K562 (cell line): ENCODE data around the gene LETM1. TPM values are rescaled to one million over a fixed set of nuclear protein-coding genes. Genes with fewer than 3 reads are reported as not detected.

ENCODE experiments used
- ATAC-seq: fragments of 200-7000 bp; cut with Tn5 transposase; 3 replicates; pipeline ENCODE4 v1.9.1; 2020; ENCODE audit warnings: moderate library complexity
- BruUV-seq: library from RNA; stranded (reverse); fragments of 400-500 nt; replicated peaks from 2 replicates; lab custom pipeline; 2021; lab: Mats Ljungman, UMichigan
- CTCF ChIA-PET: fragments of 300-600 bp; formaldehyde crosslinking; extraction: SDS; loops from one replicate; lab custom pipeline; 2021; ENCODE audit warnings: low intra/inter-chr PET ratio; lab: Yijun Ruan, JAX
- POLR2A ChIA-PET: fragments of 300-600, 350-650 bp; sonication (Branson Sonifier 250); formaldehyde crosslinking; extraction: SDS; loops from one replicate; lab custom pipeline; 2021; ENCODE audit warnings: antibody characterized with exemption, inconsistent platforms; lab: Yijun Ruan, JAX
- DNase-seq, 4 experiments: peaks; one replicate each; pipeline versions ENCODE4 v3.0.0 to v3.0.0-alpha.2; 2011 to 2018; ENCODE audit warnings: low spot score in 3 of 4, mixed read lengths in 3 of 4; ENCODE audit errors: extremely low read depth in 1 of 4
- FAIRE-seq: peaks from 2 replicates; lab custom pipeline; 2011; peaks lifted over from hg19 to GRCh38; lab: Jason Lieb, UNC
- H2AFZ ChIP-seq: 2 replicates; pipeline ENCODE4 v1.6.0; 2011; ENCODE audit warnings: low read depth, low read length, control low read depth, inconsistent platforms
- H3K27ac ChIP-seq: fragments of 200-600 bp; 3 replicates; pipeline ENCODE4 v1.8.0; 2011; ENCODE audit warnings: low read depth, mild to moderate bottlenecking, control low read depth, inconsistent platforms, low read length, moderate library complexity, mixed read lengths; ENCODE audit errors: extremely low read depth
- H3K27me3 ChIP-seq, 2 experiments: fragments of 300-600 bp in 1 of 2; 2 replicates in 1 of 2; 3 replicates in 1 of 2; pipeline versions ENCODE4 v1.6.0 to v1.8.0; 2011; ENCODE audit warnings: inconsistent platforms in 2 of 2, low read length in 2 of 2, mild to moderate bottlenecking in 1 of 2, mixed read lengths in 1 of 2, moderate library complexity in 1 of 2; ENCODE audit not compliant: control insufficient read depth in 2 of 2, insufficient read depth in 2 of 2
- H3K36me3 ChIP-seq: fragments of 300-600 bp; 3 replicates; pipeline ENCODE4 v1.8.0; 2011; ENCODE audit warnings: mild to moderate bottlenecking, low read length, inconsistent platforms; ENCODE audit not compliant: control insufficient read depth, insufficient read depth
- H3K4me1 ChIP-seq, 2 experiments: fragments of 200-600 bp in 1 of 2; replicated peaks in 1 of 2; 2 replicates in 1 of 2; 3 replicates in 1 of 2; pipeline versions ENCODE4 v1.5.1 to v1.8.0; 2011; ENCODE audit warnings: inconsistent platforms in 2 of 2, low read length in 2 of 2, mild to moderate bottlenecking in 1 of 2, mixed read lengths in 1 of 2, moderate library complexity in 1 of 2; ENCODE audit not compliant: control insufficient read depth in 2 of 2, insufficient read depth in 2 of 2
- H3K4me2 ChIP-seq: 2 replicates; pipeline ENCODE4 v1.6.1; 2011; ENCODE audit warnings: low read length, control low read depth, inconsistent platforms, mixed read lengths; ENCODE audit not compliant: insufficient read depth
- H3K4me3 ChIP-seq: fragments of 200-600 bp; sonication (generic), shearing (Covaris generic); 2 replicates; pipeline ENCODE4 v1.5.1; 2016; ENCODE audit warnings: control low read depth, inconsistent platforms
- H3K79me2 ChIP-seq: fragments of 200-600 bp; 3 replicates; pipeline ENCODE4 v1.8.0; 2011; ENCODE audit warnings: low read length, inconsistent platforms; ENCODE audit not compliant: control insufficient read depth, insufficient read depth
- H3K9ac ChIP-seq, 2 experiments: 2 replicates each; pipeline versions ENCODE4 v1.6.0 to v1.6.1; 2011; ENCODE audit warnings: low read depth in 2 of 2, low read length in 2 of 2, control low read depth in 1 of 2, inconsistent platforms in 1 of 2, mild to moderate bottlenecking in 1 of 2, mixed read lengths in 1 of 2; ENCODE audit not compliant: insufficient read depth in 1 of 2
- H3K9me1 ChIP-seq: one replicate; pipeline ENCODE4 v1.6.0; 2011; ENCODE audit warnings: inconsistent platforms, mild to moderate bottlenecking, low read length, moderate library complexity; ENCODE audit not compliant: control insufficient read depth, insufficient read depth
- H3K9me3 ChIP-seq: replicated peaks from 2 replicates; pipeline ENCODE4 v1.5.1; 2011; ENCODE audit warnings: low read depth, low read length, inconsistent platforms; ENCODE audit not compliant: control insufficient read depth, insufficient read depth
- H4K20me1 ChIP-seq: replicated peaks from 2 replicates; pipeline ENCODE4 v1.6.1; 2011; ENCODE audit warnings: low read length, inconsistent platforms, mixed read lengths; ENCODE audit not compliant: control insufficient read depth, insufficient read depth
- ARID2 ChIP-seq: fragments of 450-650 bp; IDR thresholded peaks from 2 replicates; pipeline ENCODE4 v1.6.1; 2017; ENCODE audit warnings: antibody characterized with exemption, mild to moderate bottlenecking
- ATF4 ChIP-seq: fragments of 450-650 bp; formaldehyde crosslinking; IDR thresholded peaks from 2 replicates; pipeline ENCODE4 v1.4.0; 2022; ENCODE audit warnings: mild to moderate bottlenecking, moderate library complexity
- DACH1 ChIP-seq: fragments of 450-650 bp; IDR thresholded peaks from 2 replicates; pipeline ENCODE4 v1.6.1; 2018; ENCODE audit not compliant: partially characterized antibody
- FOXM1 ChIP-seq, 2 experiments: fragments of 450-650 bp in 1 of 2; sonication (generic) in 1 of 2; formaldehyde crosslinking in 1 of 2; IDR thresholded peaks; 2 replicates each; pipeline versions ENCODE4 v1.6.1 to v1.9.0; 2017 to 2022; ENCODE audit warnings: low read depth in 2 of 2, mild to moderate bottlenecking in 2 of 2, missing genetic modification reagents in 1 of 2, moderate library complexity in 1 of 2
- MTA3 ChIP-seq: fragments of 450-650 bp; formaldehyde crosslinking; IDR thresholded peaks from 2 replicates; pipeline ENCODE4 v1.6.1; 2017; ENCODE audit warnings: mild to moderate bottlenecking, borderline replicate concordance
- PPARD ChIP-seq: fragments of 250-450 bp; sonication (Bioruptor Pico); IDR thresholded peaks from 2 replicates; pipeline ENCODE4 v1.8.0; 2022; ENCODE audit warnings: inconsistent platforms, mild to moderate bottlenecking, moderate library complexity
- SMARCB1 ChIP-seq: IDR thresholded peaks from 2 replicates; pipeline ENCODE4 v1.6.1; 2011; ENCODE audit warnings: improper control_type of control experiment, low read depth; ENCODE audit not compliant: insufficient read length
- U2AF1 ChIP-seq: fragments of 200-400 bp; formaldehyde crosslinking; optimal IDR thresholded peaks from 2 replicates; pipeline ENCODE3; 2017; ENCODE audit warnings: mild to moderate bottlenecking, low read depth, low read length, moderate library complexity
- UBTF ChIP-seq, 2 experiments: IDR thresholded peaks; 2 replicates each; pipeline ENCODE4 v1.6.1; 2012; ENCODE audit warnings: improper control_type of control experiment in 2 of 2, low read depth in 2 of 2, low read length in 2 of 2, borderline replicate concordance in 1 of 2
- ZBTB33 ChIP-seq: sonication (generic); formaldehyde crosslinking; IDR thresholded peaks from 2 replicates; pipeline ENCODE4 v1.8.1; 2023; ENCODE audit warnings: mild to moderate bottlenecking, missing genetic modification reagents
- ZNF274 ChIP-seq: IDR thresholded peaks from 2 replicates; pipeline ENCODE4 v1.6.1; 2011; ENCODE audit warnings: low read depth, mild to moderate bottlenecking, low read length, moderate library complexity, borderline replicate concordance
- WGBS: fragments of 100-300 bp; shearing (Covaris generic); methylation state at CpG from one replicate; pipeline ENCODE4 v1.1.6; 2016; ENCODE audit warnings: low coverage, mixed read lengths; ENCODE audit not compliant: insufficient coverage; ENCODE audit errors: missing lambda C conversion rate; 5-methylcytosine and 5-hydroxymethylcytosine counted together
- in situ Hi-C: fragments of 300-500 bp; cut with MboI; formaldehyde crosslinking; loops from 4 replicates; pipeline ENCODE4 v1.15.0; 2018; ENCODE audit warnings: inconsistent platforms, mixed read lengths
- intact Hi-C: fragments of 100-400 bp; cut with micrococcal nuclease; formaldehyde crosslinking; loops from 2 replicates; pipeline ENCODE4 v1.14.2; 2022
- polyA plus RNA-seq, 8 experiments: library from polyadenylated mRNA; depleted of rRNA in 4 of 8; stranded (reverse) in 5 of 8; unstranded in 3 of 8; fragments of >200 nt; fragmentation: Nextera tagmentation in 2 of 8; fragmentation: Illumina TruSeq in 1 of 8; extraction: Ambion mirVana in 2 of 8; extraction: Trizol in 1 of 8; gene quantifications; 2 replicates each; pipeline versions ENCODE4 v1.2.1 to v1.2.3, GENCODE V29; 2011 to 2014; ENCODE audit warnings: inconsistent platforms in 1 of 8, missing spikeins in 1 of 8
- total RNA-seq, 7 experiments: library from RNA; depleted of rRNA in 6 of 7; stranded (reverse); fragments of >200 nt in 6 of 7; fragmentation: Illumina TruSeq in 2 of 7; extraction: Trizol in 2 of 7; gene quantifications; 2 replicates each; pipeline versions ENCODE4 v1.2.1 to v1.2.3, GENCODE V29; 2011 to 2021; ENCODE audit warnings: low replicate concordance in 1 of 7

LETM1 gene
- total and polyA plus RNA-seq, 9 of the 15 experiments (the other 6 are each of a cell fraction or from before 2014, with no cell fraction given): 3.9 to 109 (median 35.0) TPM

GRCh38 chr4:1843852-1844251, 12.1 kb downstream of the LETM1 start (continued):
- TF ChIP-seq ATF4 (CRISPR knock-in tag): no peak
- no peak for TF ChIP-seq U2AF1
- no peak for TF ChIP-seq FOXM1 (IDR thresholded peaks at IDR 0.05; ENCODE audit: low read depth)
- TF ChIP-seq FOXM1 (CRISPR knock-in tag; IDR thresholded peaks at IDR 0.05; ENCODE audit: low read depth): no peak
- no peak for TF ChIP-seq ARID2

- no TSS peak for BruUV-seq
- FAIRE-seq (no peak), DNase-seq (peak in 1 of 4 experiments; percentile 8), ATAC-seq (no peak)
- Histone ChIP-seq H3K4me3 (no peak overlapping the region), H3K9ac (no peak overlapping the region), H3K4me1 (peaks cover 0 to 4% of the 10 kb centered on the region in 2 experiments; a peak in 1 of 5 replicates), H4K20me1 (peaks cover 13% of the 10 kb centered on the region; the same call in 1 of the 2 replicates), H3K9me3 (no peaks in the 10 kb centered on the region), H3K27ac (no peak overlapping the region), H3K79me2 (peaks cover 55% of the 10 kb centered on the region), H3K36me3 (peaks cover 87% of the 10 kb centered on the region), H3K27me3 (no peaks in the 10 kb centered on the region), H3K4me2 (no peak overlapping the region), H2AFZ (no peak overlapping the region), H3K9me1 (no peaks in the 10 kb centered on the region)
- no peak for TF ChIP-seq PPARD (CRISPR knock-in tag)
- no peak for TF ChIP-seq ZNF274
- TF ChIP-seq SMARCB1: no peak
- TF ChIP-seq ZBTB33 (CRISPR knock-in tag): no peak
- TF ChIP-seq DACH1: no peak
- TF ChIP-seq MTA3: no peak
- TF ChIP-seq UBTF (IDR thresholded peaks at IDR 0.05; ENCODE audit: borderline replicate concordance in 1 of 2, low read depth in 2 of 2, low read length in 2 of 2): no peak
- in situ Hi-C loops (no loop called here), intact Hi-C loops (no loop called here)
- CTCF ChIA-PET: no interaction called here
- WGBS: 88% methylated on average over 17 of the region's 17 CpGs
- POLR2A ChIA-PET: interaction anchor here (0.6 to 1.3 kb wide), 3 partner anchors 10 to 26 kb away, joined by 3 to 5 read pairs (median 3); partner anchors contain the start of gene LETM1
These were observed 12.9 kb downstream of the LETM1 start for GRCh38 chr4:1842993-1843448.
